ENCODE data around the gene PMIS2. TPM values are rescaled to one million over a fixed set of nuclear protein-coding genes. Genes with fewer than 3 reads are reported as not detected.

The PMIS2 gene
- total and polyA plus RNA-seq, 2 experiments from 2014 or later = not detected

DNA sequence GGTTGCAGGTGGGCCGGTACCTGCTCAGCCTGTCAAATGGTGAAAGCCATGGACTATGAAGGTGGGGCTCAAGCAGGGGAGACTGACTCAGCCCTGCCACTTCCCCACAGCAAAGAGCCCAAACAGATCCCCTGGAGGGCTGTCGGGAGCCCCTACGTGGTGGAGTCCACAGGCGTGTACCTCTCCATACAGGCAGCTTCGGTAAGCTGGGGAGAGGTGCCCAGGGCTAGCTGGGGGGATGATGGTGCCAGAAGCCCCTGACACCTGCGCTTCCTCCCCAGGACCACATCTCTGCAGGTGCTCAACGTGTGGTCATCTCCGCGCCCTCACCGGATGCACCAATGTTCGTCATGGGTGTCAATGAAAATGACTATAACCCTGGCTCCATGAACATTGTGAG lies 43.8 kb upstream of the PMIS2 start:
- H3K4me3 ChIP-seq = no peak overlapping the region
- H2AFZ ChIP-seq = no peak overlapping the region
- peaks cover 29% of the 10 kb centered on the region for H3K79me2 ChIP-seq (ENCODE audit: insufficient read depth)
- in situ Hi-C loops (cut with MboI) = no loop called here
- H3K27ac ChIP-seq = no peak overlapping the region
- H3K9me3 ChIP-seq (ENCODE audit: low read depth) = no peaks in the 10 kb centered on the region
- no peak overlapping the region for H3K4me2 ChIP-seq (ENCODE audit: unreplicated experiment)
- H3K27me3 ChIP-seq (replicated peaks; ENCODE audit: insufficient read depth) = no peaks in the 10 kb centered on the region
- H3K36me3 ChIP-seq (ENCODE audit: low read depth) = no peaks in the 10 kb centered on the region
- no peaks in the 10 kb centered on the region for H3K4me1 ChIP-seq (ENCODE audit: insufficient read depth)
- no peak overlapping the region for H3K9ac ChIP-seq
- no peaks in the 10 kb centered on the region for H3K9me2 ChIP-seq (ENCODE audit: insufficient read depth)
- H3F3A ChIP-seq (ENCODE audit: insufficient read depth) = no peaks in the 10 kb centered on the region
- WGBS, 2 experiments (ENCODE audit: low coverage in 1 of 2, low lambda C conversion rate in 2 of 2, missing lambda C conversion rate in 2 of 2) = 92 to 96% methylated on average over 11 of the region's 11 CpGs
- DNase-seq = no peak
- no peaks in the 10 kb centered on the region for H4K20me1 ChIP-seq (ENCODE audit: insufficient read depth)
- no peak for TF ChIP-seq EZH2 (IDR thresholded peaks at IDR 0.05; ENCODE audit: insufficient read depth, poor library complexity, severe bottlenecking)
- TF ChIP-seq EZH2phosphoT487 (IDR thresholded peaks at IDR 0.05; ENCODE audit: insufficient read depth, low read depth) = no peak

GRCh38 chr19:35543280-35544109 lies 42.5 kb upstream of the PMIS2 start:
- Histone ChIP-seq H3K79me2 (ENCODE audit: insufficient read depth) (peaks cover 29% of the 10 kb centered on the region), H3K4me2 (ENCODE audit: unreplicated experiment) (no peak overlapping the region), H3K27ac (no peak overlapping the region), H3F3A (ENCODE audit: insufficient read depth) (no peaks in the 10 kb centered on the region), H3K27me3 (replicated peaks; ENCODE audit: insufficient read depth) (no peaks in the 10 kb centered on the region), H3K4me1 (ENCODE audit: insufficient read depth) (no peaks in the 10 kb centered on the region), H3K9me3 (ENCODE audit: low read depth) (no peaks in the 10 kb centered on the region), H2AFZ (no peak overlapping the region), H3K36me3 (ENCODE audit: low read depth) (no peaks in the 10 kb centered on the region), H3K9me2 (ENCODE audit: insufficient read depth) (no peaks in the 10 kb centered on the region), H3K9ac (no peak overlapping the region), H3K4me3 (no peak overlapping the region), H4K20me1 (ENCODE audit: insufficient read depth) (no peaks in the 10 kb centered on the region)
- 92 to 97% methylated on average over 15 of the region's 15 CpGs for WGBS, 2 experiments (ENCODE audit: low coverage in 1 of 2, low lambda C conversion rate in 2 of 2, missing lambda C conversion rate in 2 of 2)
- TF ChIP-seq EZH2 (IDR thresholded peaks at IDR 0.05; ENCODE audit: insufficient read depth, poor library complexity, severe bottlenecking) (no peak), EZH2phosphoT487 (IDR thresholded peaks at IDR 0.05; ENCODE audit: insufficient read depth, low read depth) (no peak)
- no peak for DNase-seq
- in situ Hi-C loops (cut with MboI) = no loop called here

GRCh38 chr19:35544110-35544802 lies 41.7 kb upstream of the PMIS2 start:
- Histone ChIP-seq H3K9me2 (ENCODE audit: insufficient read depth) (no peaks in the 10 kb centered on the region), H4K20me1 (ENCODE audit: insufficient read depth) (no peaks in the 10 kb centered on the region), H3K4me3 (peak overlapping the region; percentile 90), H3K4me2 (ENCODE audit: unreplicated experiment) (peak overlapping the region; percentile 93), H2AFZ (no peak overlapping the region), H3F3A (ENCODE audit: insufficient read depth) (no peaks in the 10 kb centered on the region), H3K79me2 (ENCODE audit: insufficient read depth) (peaks cover 29% of the 10 kb centered on the region), H3K4me1 (ENCODE audit: insufficient read depth) (no peaks in the 10 kb centered on the region), H3K27ac (no peak overlapping the region), H3K9me3 (ENCODE audit: low read depth) (no peaks in the 10 kb centered on the region), H3K9ac (peak overlapping the region; percentile 94), H3K36me3 (ENCODE audit: low read depth) (no peaks in the 10 kb centered on the region), H3K27me3 (replicated peaks; ENCODE audit: insufficient read depth) (no peaks in the 10 kb centered on the region)
- DNase-seq = peak; percentile 6
- in situ Hi-C loops (cut with MboI) = no loop called here
- TF ChIP-seq EZH2phosphoT487 (IDR thresholded peaks at IDR 0.05; ENCODE audit: insufficient read depth, low read depth) = no peak
- no peak for TF ChIP-seq EZH2 (IDR thresholded peaks at IDR 0.05; ENCODE audit: insufficient read depth, poor library complexity, severe bottlenecking)
- WGBS, 2 experiments (ENCODE audit: low coverage in 1 of 2, low lambda C conversion rate in 2 of 2, missing lambda C conversion rate in 2 of 2) = 53 to 54% methylated on average over 3 of the region's 3 CpGs

GRCh38 chr19:35545001-35545854 lies 40.7 kb upstream of the PMIS2 start, which contains the start of gene TMEM147:
Gene TMEM147 (plus strand): TSS chr19:35545626. CDS start chr19:35545740, 114 bp downstream.
- peak; percentile 92 for DNase-seq
- Histone ChIP-seq H3F3A (ENCODE audit: insufficient read depth) (no peaks in the 10 kb centered on the region), H3K9me3 (ENCODE audit: low read depth) (no peaks in the 10 kb centered on the region), H3K4me3 (peak within 1 kb of the TSS; percentile 90), H3K9ac (peak within 1 kb of the TSS; percentile 94), H3K79me2 (ENCODE audit: insufficient read depth) (peaks cover 29% of the 10 kb centered on the region), H3K27me3 (replicated peaks; ENCODE audit: insufficient read depth) (no peaks in the 10 kb centered on the region), H3K27ac (peak within 1 kb of the TSS; percentile 46), H4K20me1 (ENCODE audit: insufficient read depth) (no peaks in the 10 kb centered on the region), H2AFZ (peak within 1 kb of the TSS; percentile 94), H3K4me2 (ENCODE audit: unreplicated experiment) (peak within 1 kb of the TSS; percentile 93), H3K4me1 (ENCODE audit: insufficient read depth) (no peaks in the 10 kb centered on the region), H3K9me2 (ENCODE audit: insufficient read depth) (no peaks in the 10 kb centered on the region), H3K36me3 (ENCODE audit: low read depth) (no peaks in the 10 kb centered on the region)
- WGBS, 2 experiments (ENCODE audit: low coverage in 1 of 2, low lambda C conversion rate in 2 of 2, missing lambda C conversion rate in 2 of 2) = 2% methylated on average over 69 to 77 of the region's 85 CpGs
- no peak for TF ChIP-seq EZH2 (IDR thresholded peaks at IDR 0.05; ENCODE audit: insufficient read depth, poor library complexity, severe bottlenecking)
- TF ChIP-seq EZH2phosphoT487 (IDR thresholded peaks at IDR 0.05; ENCODE audit: insufficient read depth, low read depth) = no peak
- in situ Hi-C loops (cut with MboI) = no loop called here
